ENCODE data around the gene CYTIP. TPM values are rescaled to one million over a fixed set of nuclear protein-coding genes. Genes with fewer than 3 reads are reported as not detected.

The CYTIP gene
- total RNA-seq, 1 donor from 2014 or later: 0.54 TPM

DNA sequence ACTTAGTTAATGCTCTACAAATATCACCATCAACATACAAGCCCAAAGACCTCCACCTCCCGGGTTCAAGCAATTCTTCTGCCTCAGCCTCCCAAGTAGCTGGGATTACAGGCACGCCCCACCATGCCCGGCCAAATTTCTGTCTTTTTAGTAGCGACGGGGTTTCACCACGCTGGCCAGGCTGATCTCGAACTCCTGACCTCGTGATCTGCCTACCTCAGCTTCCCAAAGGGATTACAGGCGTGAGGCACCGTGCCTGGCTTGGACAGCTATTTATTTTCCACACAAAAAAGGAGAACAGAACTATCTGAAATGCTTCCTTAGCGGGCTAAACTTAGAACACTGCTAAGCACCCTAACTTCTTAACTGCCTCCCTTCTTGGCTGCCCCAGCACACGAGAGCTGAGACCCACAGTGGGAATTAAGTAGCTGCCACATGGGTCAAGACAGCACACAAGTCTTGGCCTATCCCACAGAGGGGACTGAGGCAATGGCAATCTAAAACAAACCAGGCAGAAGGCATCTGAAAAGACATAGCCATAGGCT is 24.8 kb downstream of the CYTIP start:
- no peak overlapping the region for H3K9ac ChIP-seq
- H3K4me1 ChIP-seq: no peaks in the 10 kb centered on the region
- H3K27me3 ChIP-seq: no peaks in the 10 kb centered on the region
- Mint-ChIP-seq H3K27ac (no peak overlapping the region), H3K4me1 (no peaks in the 10 kb centered on the region), H3K36me3 (no peaks in the 10 kb centered on the region), H3K27me3 (ENCODE audit: insufficient read depth, low read depth) (no peaks in the 10 kb centered on the region), H3K4me3 (no peak overlapping the region), H3K9me3 (no peaks in the 10 kb centered on the region)
- no peak overlapping the region for H3K4me2 ChIP-seq
- no peaks in the 10 kb centered on the region for H3K36me3 ChIP-seq
- H2AFZ ChIP-seq (replicated peaks): no peak overlapping the region
- TF ChIP-seq, protein P1, sequence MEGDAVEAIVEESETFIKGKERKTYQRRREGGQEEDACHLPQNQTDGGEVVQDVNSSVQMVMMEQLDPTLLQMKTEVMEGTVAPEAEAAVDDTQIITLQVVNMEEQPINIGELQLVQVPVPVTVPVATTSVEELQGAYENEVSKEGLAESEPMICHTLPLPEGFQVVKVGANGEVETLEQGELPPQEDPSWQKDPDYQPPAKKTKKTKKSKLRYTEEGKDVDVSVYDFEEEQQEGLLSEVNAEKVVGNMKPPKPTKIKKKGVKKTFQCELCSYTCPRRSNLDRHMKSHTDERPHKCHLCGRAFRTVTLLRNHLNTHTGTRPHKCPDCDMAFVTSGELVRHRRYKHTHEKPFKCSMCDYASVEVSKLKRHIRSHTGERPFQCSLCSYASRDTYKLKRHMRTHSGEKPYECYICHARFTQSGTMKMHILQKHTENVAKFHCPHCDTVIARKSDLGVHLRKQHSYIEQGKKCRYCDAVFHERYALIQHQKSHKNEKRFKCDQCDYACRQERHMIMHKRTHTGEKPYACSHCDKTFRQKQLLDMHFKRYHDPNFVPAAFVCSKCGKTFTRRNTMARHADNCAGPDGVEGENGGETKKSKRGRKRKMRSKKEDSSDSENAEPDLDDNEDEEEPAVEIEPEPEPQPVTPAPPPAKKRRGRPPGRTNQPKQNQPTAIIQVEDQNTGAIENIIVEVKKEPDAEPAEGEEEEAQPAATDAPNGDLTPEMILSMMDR (IDR thresholded peaks at IDR 0.05): no peak
- no peak for TF ChIP-seq EZH2phosphoT487 (IDR thresholded peaks at IDR 0.05)
- TF ChIP-seq EZH2 (IDR thresholded peaks at IDR 0.05): no peak
- H3F3A ChIP-seq (ENCODE audit: low read depth): no peaks in the 10 kb centered on the region
- no peaks in the 10 kb centered on the region for H3K9me3 ChIP-seq (ENCODE audit: low read depth)
- H4K20me1 ChIP-seq (ENCODE audit: low read depth): no peaks in the 10 kb centered on the region
- H3K27ac ChIP-seq: no peak overlapping the region
- no peak overlapping the region for H3K4me3 ChIP-seq
- no peak for DNase-seq (ENCODE audit: low spot score)
- no peaks in the 10 kb centered on the region for H3K79me2 ChIP-seq (ENCODE audit: low read depth)

DNA sequence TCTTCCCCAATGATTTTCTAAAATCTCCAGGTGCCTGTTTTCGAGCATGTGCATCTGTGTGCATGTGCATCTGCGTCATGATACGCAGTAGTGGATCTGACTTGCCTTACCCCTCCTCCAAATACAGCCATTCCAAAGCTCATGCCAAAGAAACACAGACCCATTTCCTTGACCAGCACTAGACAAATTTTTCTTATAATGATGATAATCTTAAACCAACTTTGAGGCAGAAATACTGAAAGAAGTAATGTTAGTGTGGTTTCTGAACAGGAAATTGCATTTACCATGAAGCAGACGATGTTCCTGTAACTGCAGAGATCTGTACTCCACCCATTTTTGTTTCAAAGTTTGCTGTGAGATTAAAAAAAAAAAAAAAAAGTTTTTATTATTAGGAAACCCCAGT is 25.6 kb downstream of the CYTIP start:
- no peak overlapping the region for H3K4me3 Mint-ChIP-seq
- no peak overlapping the region for H3K27ac ChIP-seq
- no peaks in the 10 kb centered on the region for H4K20me1 ChIP-seq (ENCODE audit: low read depth)
- TF ChIP-seq, protein P1 (IDR thresholded peaks at IDR 0.05): no peak
- TF ChIP-seq EZH2 (IDR thresholded peaks at IDR 0.05): no peak
- TF ChIP-seq EZH2phosphoT487 (IDR thresholded peaks at IDR 0.05): no peak
- no peaks in the 10 kb centered on the region for H3K9me3 ChIP-seq (ENCODE audit: low read depth)
- no peaks in the 10 kb centered on the region for H3K9me3 Mint-ChIP-seq
- no peak overlapping the region for H3K4me2 ChIP-seq
- H3K36me3 Mint-ChIP-seq: no peaks in the 10 kb centered on the region
- H3K36me3 ChIP-seq: no peaks in the 10 kb centered on the region
- no peak for DNase-seq (ENCODE audit: low spot score)
- H3K4me3 ChIP-seq: no peak overlapping the region
- H3K27ac Mint-ChIP-seq: no peak overlapping the region
- no peak overlapping the region for H2AFZ ChIP-seq (replicated peaks)
- no peaks in the 10 kb centered on the region for H3K27me3 ChIP-seq
- no peaks in the 10 kb centered on the region for H3F3A ChIP-seq (ENCODE audit: low read depth)
- no peaks in the 10 kb centered on the region for H3K27me3 Mint-ChIP-seq (ENCODE audit: insufficient read depth, low read depth)
- no peaks in the 10 kb centered on the region for H3K4me1 Mint-ChIP-seq
- no peaks in the 10 kb centered on the region for H3K79me2 ChIP-seq (ENCODE audit: low read depth)
- H3K9ac ChIP-seq: no peak overlapping the region
- H3K4me1 ChIP-seq: no peaks in the 10 kb centered on the region

DNA sequence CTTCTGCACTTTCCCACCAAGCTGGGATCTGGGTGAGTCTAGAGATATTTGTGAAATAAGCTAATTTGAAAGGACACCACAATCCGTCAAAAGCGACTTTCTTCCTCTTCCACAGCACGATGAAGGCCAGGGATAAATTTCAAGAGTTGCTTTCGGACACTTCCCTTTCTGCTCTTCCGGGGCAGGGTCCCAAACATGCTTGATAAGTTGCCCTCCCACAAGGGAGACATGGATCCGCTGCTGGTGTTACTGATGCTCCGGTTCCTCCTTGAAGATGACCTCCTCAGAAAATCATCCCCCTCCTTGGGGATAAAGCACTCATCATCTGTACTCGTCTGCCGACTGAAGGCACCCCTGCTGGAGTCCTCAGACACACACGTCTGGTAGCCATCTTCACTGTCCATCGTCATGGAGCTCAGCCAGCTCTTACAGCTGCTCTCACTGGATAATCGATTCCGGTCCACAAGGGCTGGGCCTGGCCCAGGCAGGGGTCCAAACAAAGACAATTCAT is 28.2 kb downstream of the CYTIP start:
- Histone ChIP-seq H3K4me1 (no peaks in the 10 kb centered on the region), H2AFZ (replicated peaks) (no peak overlapping the region), H3K79me2 (ENCODE audit: low read depth) (no peaks in the 10 kb centered on the region), H3K27me3 (no peaks in the 10 kb centered on the region), H3K9ac (no peak overlapping the region), H3K4me2 (no peak overlapping the region), H4K20me1 (ENCODE audit: low read depth) (no peaks in the 10 kb centered on the region), H3K4me3 (no peak overlapping the region), H3K9me3 (ENCODE audit: low read depth) (no peaks in the 10 kb centered on the region), H3F3A (ENCODE audit: low read depth) (no peaks in the 10 kb centered on the region), H3K27ac (no peak overlapping the region), H3K36me3 (no peaks in the 10 kb centered on the region)
- H3K27me3 Mint-ChIP-seq (ENCODE audit: insufficient read depth, low read depth): no peaks in the 10 kb centered on the region
- H3K27ac Mint-ChIP-seq: no peak overlapping the region
- no peak overlapping the region for H3K4me3 Mint-ChIP-seq
- H3K9me3 Mint-ChIP-seq: no peaks in the 10 kb centered on the region
- H3K36me3 Mint-ChIP-seq: no peaks in the 10 kb centered on the region
- no peak for DNase-seq (ENCODE audit: low spot score)
- H3K4me1 Mint-ChIP-seq: no peaks in the 10 kb centered on the region
- TF ChIP-seq EZH2phosphoT487 (IDR thresholded peaks at IDR 0.05) (no peak), EZH2 (IDR thresholded peaks at IDR 0.05) (no peak)
- TF ChIP-seq, protein P1 (IDR thresholded peaks at IDR 0.05): no peak
